Right atrium auricular region (tissue), 2 donors: ENCODE results near the gene EMILIN1. TPM values are rescaled to one million over a fixed set of nuclear protein-coding genes. Genes with fewer than 3 reads are reported as not detected.

Source experiments
- DNase-seq: peaks from one replicate; pipeline ENCODE4 v3.0.0-alpha.2; 2019; ENCODE audit warnings: low spot score
- H3K27ac ChIP-seq, 2 donors: fragments of 200-600 bp; sonication (generic); 1 replicate in 1 of 2; 2 replicates in 1 of 2; pipeline ENCODE4 v1.5.1; 2016 to 2019
- H3K27me3 ChIP-seq, 2 donors: fragments of 200-600 bp; sonication (generic); one replicate each; pipeline versions ENCODE4 v1.5.1 to v1.6.0; 2017 to 2019
- H3K36me3 ChIP-seq: fragments of 200-600 bp; sonication (generic); one replicate; pipeline ENCODE4 v1.5.1; 2016
- H3K4me1 ChIP-seq, 2 donors: fragments of 200-600 bp; sonication (generic); one replicate each; pipeline versions ENCODE4 v1.5.1 to v1.6.0; 2017 to 2019
- H3K4me3 ChIP-seq, 2 donors: fragments of 200-600 bp; sonication (generic); 1 replicate in 1 of 2; 2 replicates in 1 of 2; pipeline ENCODE4 v1.5.1; 2017 to 2019; ENCODE audit warnings: mild to moderate bottlenecking in 1 of 2, moderate library complexity in 1 of 2
- H3K9me3 ChIP-seq, 2 donors: fragments of 200-600 bp; sonication (generic); one replicate each; pipeline ENCODE4 v1.5.1; 2019
- total RNA-seq, 2 donors: library from RNA; depleted of rRNA; stranded (reverse); fragments of >200 nt; gene quantifications; one replicate each; pipeline ENCODE4 v1.1.0, GENCODE V29; 2016
- TF ChIP-seq, protein P1 (sequence below), 2 donors: fragments of 200-600 bp; sonication (generic); IDR thresholded peaks; one replicate each; pipeline ENCODE4 v1.5.1; 2019; ENCODE audit warnings: antibody characterized with exemption in 2 of 2

EMILIN1 gene
- total RNA-seq, 2 donors from 2014 or later = 22.3 to 36.7 TPM

- Histone ChIP-seq H3K36me3 (no peaks in the 10 kb centered on the region), H3K27ac (no peak overlapping the region), H3K9me3 (no peaks in the 10 kb centered on the region), H3K4me1 (peaks cover 0 to 60% of the 10 kb centered on the region in 2 donors), H3K4me3 (no peak overlapping the region), H3K27me3 (no peaks in the 10 kb centered on the region)
- TF ChIP-seq, protein P1, sequence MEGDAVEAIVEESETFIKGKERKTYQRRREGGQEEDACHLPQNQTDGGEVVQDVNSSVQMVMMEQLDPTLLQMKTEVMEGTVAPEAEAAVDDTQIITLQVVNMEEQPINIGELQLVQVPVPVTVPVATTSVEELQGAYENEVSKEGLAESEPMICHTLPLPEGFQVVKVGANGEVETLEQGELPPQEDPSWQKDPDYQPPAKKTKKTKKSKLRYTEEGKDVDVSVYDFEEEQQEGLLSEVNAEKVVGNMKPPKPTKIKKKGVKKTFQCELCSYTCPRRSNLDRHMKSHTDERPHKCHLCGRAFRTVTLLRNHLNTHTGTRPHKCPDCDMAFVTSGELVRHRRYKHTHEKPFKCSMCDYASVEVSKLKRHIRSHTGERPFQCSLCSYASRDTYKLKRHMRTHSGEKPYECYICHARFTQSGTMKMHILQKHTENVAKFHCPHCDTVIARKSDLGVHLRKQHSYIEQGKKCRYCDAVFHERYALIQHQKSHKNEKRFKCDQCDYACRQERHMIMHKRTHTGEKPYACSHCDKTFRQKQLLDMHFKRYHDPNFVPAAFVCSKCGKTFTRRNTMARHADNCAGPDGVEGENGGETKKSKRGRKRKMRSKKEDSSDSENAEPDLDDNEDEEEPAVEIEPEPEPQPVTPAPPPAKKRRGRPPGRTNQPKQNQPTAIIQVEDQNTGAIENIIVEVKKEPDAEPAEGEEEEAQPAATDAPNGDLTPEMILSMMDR (IDR thresholded peaks at IDR 0.05) = no peak
- DNase-seq = no peak
Measured at GRCh38 chr2:27083410-27084296, 5.2 kb downstream of the EMILIN1 start.

GRCh38 chr2:27084297-27085061 is 6.1 kb downstream of the EMILIN1 start:
- no peak overlapping the region for H3K4me3 ChIP-seq
- no peaks in the 10 kb centered on the region for H3K27me3 ChIP-seq
- TF ChIP-seq, protein P1 (IDR thresholded peaks at IDR 0.05) = no peak
- H3K36me3 ChIP-seq = no peaks in the 10 kb centered on the region
- no peaks in the 10 kb centered on the region for H3K9me3 ChIP-seq
- H3K27ac ChIP-seq = no peak overlapping the region
- no peak for DNase-seq
- H3K4me1 ChIP-seq = peaks cover 0 to 54% of the 10 kb centered on the region in 2 donors

- Histone ChIP-seq H3K36me3 (no peaks in the 10 kb centered on the region), H3K4me1 (peaks cover 0 to 48% of the 10 kb centered on the region in 2 donors), H3K27ac (peak overlapping the region; percentile 93 to 98), H3K9me3 (no peaks in the 10 kb centered on the region), H3K27me3 (no peaks in the 10 kb centered on the region), H3K4me3 (peak overlapping the region; percentile 54 to 74)
- TF ChIP-seq, protein P1 (IDR thresholded peaks at IDR 0.05) = no peak
- DNase-seq = no peak
Measured at GRCh38 chr2:27085062-27085672, 6.8 kb downstream of the EMILIN1 start.

DNA sequence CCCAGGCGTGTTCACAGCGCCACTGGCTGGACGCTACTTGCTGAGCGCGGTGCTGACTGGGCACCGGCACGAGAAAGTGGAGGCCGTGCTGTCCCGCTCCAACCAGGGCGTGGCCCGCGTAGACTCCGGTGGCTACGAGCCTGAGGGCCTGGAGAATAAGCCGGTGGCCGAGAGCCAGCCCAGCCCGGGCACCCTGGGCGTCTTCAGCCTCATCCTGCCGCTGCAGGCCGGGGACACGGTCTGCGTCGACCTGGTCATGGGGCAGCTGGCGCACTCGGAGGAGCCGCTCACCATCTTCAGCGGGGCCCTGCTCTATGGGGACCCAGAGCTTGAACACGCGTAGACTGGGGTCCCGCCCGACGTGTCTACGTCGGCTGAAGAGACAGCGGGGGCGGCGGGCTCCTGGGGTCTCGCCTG is 7.3 kb downstream of the EMILIN1 start:
- H3K4me1 ChIP-seq = peaks cover 0 to 42% of the 10 kb centered on the region in 2 donors
- peak; percentile 88 for DNase-seq
- TF ChIP-seq, protein P1 (IDR thresholded peaks at IDR 0.05) = peak; percentile 55 to 75
- H3K36me3 ChIP-seq = no peaks in the 10 kb centered on the region
- peak overlapping the region; percentile 54 to 74 for H3K4me3 ChIP-seq
- no peaks in the 10 kb centered on the region for H3K27me3 ChIP-seq
- H3K27ac ChIP-seq = peak overlapping the region; percentile 93 to 98
- no peaks in the 10 kb centered on the region for H3K9me3 ChIP-seq

- Histone ChIP-seq H3K36me3 (no peaks in the 10 kb centered on the region), H3K4me1 (peaks cover 0 to 37% of the 10 kb centered on the region in 2 donors), H3K27me3 (no peaks in the 10 kb centered on the region), H3K9me3 (no peaks in the 10 kb centered on the region), H3K27ac (peak overlapping the region; percentile 93 to 98), H3K4me3 (peak overlapping the region; percentile 54 to 74)
- peak; percentile 94 for DNase-seq
- TF ChIP-seq, protein P1 (IDR thresholded peaks at IDR 0.05) = peak; percentile 96
Measured at GRCh38 chr2:27086090-27086723, 7.8 kb downstream of the EMILIN1 start.
